Astrocyte (in vitro differentiated cells and primary cell): ENCODE measurements around the gene MYO7B.

Experiments
- EZH2 ChIP-seq: IDR thresholded peaks from 2 replicates; pipeline ENCODE4 v1.6.1; 2012; ENCODE audit warnings: mild to moderate bottlenecking, low read length, inconsistent platforms; ENCODE audit not compliant: insufficient read depth
- TF ChIP-seq, protein P1 (sequence below): IDR thresholded peaks from 2 replicates; pipeline ENCODE4 v1.5.1; 2011; ENCODE audit warnings: low read depth, mild to moderate bottlenecking, inconsistent platforms, low read length, moderate library complexity; ENCODE audit not compliant: insufficient read depth

DNA sequence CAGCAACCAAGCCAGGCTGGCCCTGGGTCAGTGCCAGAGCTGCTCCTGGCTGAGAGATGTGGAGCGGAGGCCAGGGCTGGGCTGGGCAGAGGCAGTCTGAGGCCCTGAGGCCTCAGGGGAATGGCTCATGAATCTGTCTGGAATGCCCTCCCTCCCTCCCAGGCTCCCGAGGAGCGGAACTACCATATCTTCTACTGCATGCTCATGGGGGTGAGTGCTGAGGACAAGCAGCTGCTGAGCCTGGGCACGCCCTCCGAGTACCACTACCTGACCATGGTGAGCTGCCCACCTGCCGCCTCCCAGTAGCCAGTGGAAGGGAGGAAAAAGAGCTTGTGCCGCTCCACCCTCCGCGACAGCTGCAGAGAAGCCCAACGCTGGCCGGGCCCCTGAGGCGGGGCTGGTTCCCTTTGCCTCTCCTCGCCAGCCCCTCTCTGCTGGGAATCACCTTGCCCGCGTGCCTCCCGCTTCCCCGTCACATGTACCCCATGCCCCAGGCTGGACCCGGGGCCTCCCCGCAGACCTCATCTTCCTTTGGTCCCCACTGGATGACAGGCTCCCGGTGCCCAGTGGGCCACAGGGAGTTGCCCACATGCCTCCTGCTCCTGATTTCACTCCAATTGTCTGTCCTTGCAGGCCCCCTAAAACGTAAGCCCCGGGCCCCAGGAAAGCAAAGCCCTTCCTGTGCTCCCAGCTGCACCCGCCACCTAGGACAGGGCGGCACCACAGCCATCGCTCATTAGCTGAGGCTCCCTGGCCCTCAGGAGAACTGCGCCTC lies 41.1 kb downstream of the MYO7B start:
- TF ChIP-seq EZH2, result no peak
- TF ChIP-seq, protein P1, sequence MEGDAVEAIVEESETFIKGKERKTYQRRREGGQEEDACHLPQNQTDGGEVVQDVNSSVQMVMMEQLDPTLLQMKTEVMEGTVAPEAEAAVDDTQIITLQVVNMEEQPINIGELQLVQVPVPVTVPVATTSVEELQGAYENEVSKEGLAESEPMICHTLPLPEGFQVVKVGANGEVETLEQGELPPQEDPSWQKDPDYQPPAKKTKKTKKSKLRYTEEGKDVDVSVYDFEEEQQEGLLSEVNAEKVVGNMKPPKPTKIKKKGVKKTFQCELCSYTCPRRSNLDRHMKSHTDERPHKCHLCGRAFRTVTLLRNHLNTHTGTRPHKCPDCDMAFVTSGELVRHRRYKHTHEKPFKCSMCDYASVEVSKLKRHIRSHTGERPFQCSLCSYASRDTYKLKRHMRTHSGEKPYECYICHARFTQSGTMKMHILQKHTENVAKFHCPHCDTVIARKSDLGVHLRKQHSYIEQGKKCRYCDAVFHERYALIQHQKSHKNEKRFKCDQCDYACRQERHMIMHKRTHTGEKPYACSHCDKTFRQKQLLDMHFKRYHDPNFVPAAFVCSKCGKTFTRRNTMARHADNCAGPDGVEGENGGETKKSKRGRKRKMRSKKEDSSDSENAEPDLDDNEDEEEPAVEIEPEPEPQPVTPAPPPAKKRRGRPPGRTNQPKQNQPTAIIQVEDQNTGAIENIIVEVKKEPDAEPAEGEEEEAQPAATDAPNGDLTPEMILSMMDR, result no peak
